Left lung (tissue), 10 donors: ENCODE data around the gene FGF12. TPM values are rescaled to one million over a fixed set of nuclear protein-coding genes. Genes with fewer than 3 reads are reported as not detected.

Experiments used
- ATAC-seq: fragments of 200-7000 bp; cut with Tn5 transposase; one replicate; pipeline ENCODE4 v1.9.1; 2020; ENCODE audit warnings: moderate library complexity
- DNase-seq, 4 donors: peaks; one replicate each; pipeline ENCODE4 v3.0.0-alpha.2; 2013 to 2020
- H3K27ac ChIP-seq, 2 donors: fragments of 200-600 bp; sonication (generic) in 1 of 2; one replicate each; pipeline versions ENCODE4 v1.5.0 to v1.8.0; 2020 to 2021
- H3K27me3 ChIP-seq, 2 donors: fragments of 200-600 bp; sonication (generic) in 1 of 2; one replicate each; pipeline versions ENCODE4 v1.5.0 to v1.8.0; 2020 to 2021
- H3K36me3 ChIP-seq, 2 donors: fragments of 200-600 bp; sonication (generic) in 1 of 2; one replicate each; pipeline versions ENCODE4 v1.5.0 to v1.8.0; 2020 to 2021
- H3K4me1 ChIP-seq, 2 donors: fragments of 200-600 bp; one replicate each; pipeline ENCODE4 v1.8.0; 2021
- H3K4me3 ChIP-seq, 2 donors: fragments of 200-600 bp; sonication (generic) in 1 of 2; one replicate each; pipeline versions ENCODE4 v1.5.0 to v1.8.0; 2020 to 2021; ENCODE audit warnings: mild to moderate bottlenecking in 1 of 2
- H3K9me3 ChIP-seq, 2 donors: fragments of 200-600 bp; sonication (generic) in 1 of 2; one replicate each; pipeline versions ENCODE4 v1.5.0 to v1.8.0; 2020 to 2021
- intact Hi-C, 2 donors: fragments of 100-400 bp; cut with DNase I; formaldehyde crosslinking; loops; one replicate each; pipeline versions ENCODE4 v1.11.2 to v1.14.2; 2022
- polyA plus RNA-seq, 6 donors: library from polyadenylated mRNA; unstranded; fragments of 120-200 nt; gene quantifications; one replicate each; pipeline ENCODE4 v1.2.1, GENCODE V29; 2013; ENCODE audit not compliant: insufficient read length in 6 of 6
- total RNA-seq, 2 donors: library from RNA; stranded (reverse); fragmentation: NEBNext Ultra II Directional; extraction: Animal tissue kit (Norgen Biotek cat#: 25700); gene quantifications; one replicate each; pipeline ENCODE4 v1.2.1, GENCODE V29; 2021
- TF ChIP-seq, protein P1 (sequence below), 2 donors: fragments of 200-600 bp; sonication (generic) in 1 of 2; IDR thresholded peaks; one replicate each; pipeline versions ENCODE4 v1.5.0 to v1.8.0; 2021; ENCODE audit warnings: antibody characterized with exemption in 2 of 2
- donor health status: DM: no; HTN: yes; CAD: no.
- donor health status: DM: no; HTN: no; CAD: no.

Gene FGF12
- total and polyA plus RNA-seq, 8 donors, result 1.0 to 10.2 (median 4.7) TPM

DNA sequence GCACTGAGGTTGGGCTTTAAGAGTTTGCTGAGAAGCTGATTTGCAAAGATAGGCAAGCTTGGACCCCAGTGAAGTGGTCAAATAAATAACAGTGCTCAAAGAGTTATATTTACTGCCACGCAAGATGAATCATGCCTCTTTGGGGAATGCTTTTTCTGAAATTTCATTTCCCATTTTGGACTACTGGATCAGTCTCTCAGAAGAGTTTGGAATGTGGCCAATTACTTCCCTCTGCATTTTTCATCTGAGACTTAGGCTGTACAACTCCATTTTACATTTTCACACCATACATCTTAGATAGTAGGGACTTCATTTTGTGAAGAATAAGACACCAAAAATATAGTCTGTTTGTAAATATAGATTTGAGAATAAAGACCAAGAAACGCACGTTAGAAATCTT is 419.7 kb downstream of the FGF12 start:
- intact Hi-C loops, result no loop called here
- no peak for DNase-seq

DNA sequence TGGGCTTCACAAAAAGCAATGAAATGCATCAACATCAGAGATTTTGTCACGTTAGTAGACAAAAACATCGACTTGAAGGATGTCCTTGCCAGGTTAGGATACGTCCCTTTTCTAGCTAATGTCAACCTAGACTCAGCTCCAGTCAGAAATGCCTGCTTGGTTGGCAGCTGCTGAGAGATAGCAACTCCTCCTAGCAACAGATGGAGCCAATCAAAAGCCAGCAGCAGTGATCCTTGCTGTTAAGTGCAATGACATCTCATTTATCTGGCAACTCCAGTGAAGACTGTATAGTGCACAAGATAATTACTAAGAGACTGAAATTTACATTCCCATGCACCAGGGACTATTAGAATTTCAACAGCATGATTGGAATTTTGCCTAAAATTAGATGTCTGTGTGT is 424.1 kb downstream of the FGF12 start:
- H3K27me3 ChIP-seq, result no peaks in the 10 kb centered on the region
- no peaks in the 10 kb centered on the region for H3K4me1 ChIP-seq
- H3K4me3 ChIP-seq, result no peak overlapping the region
- H3K36me3 ChIP-seq, result no peaks in the 10 kb centered on the region
- intact Hi-C loops, result no loop called here
- H3K27ac ChIP-seq, result no peak overlapping the region
- no peak for ATAC-seq
- no peaks in the 10 kb centered on the region for H3K9me3 ChIP-seq
- no peak for DNase-seq
- TF ChIP-seq, protein P1, sequence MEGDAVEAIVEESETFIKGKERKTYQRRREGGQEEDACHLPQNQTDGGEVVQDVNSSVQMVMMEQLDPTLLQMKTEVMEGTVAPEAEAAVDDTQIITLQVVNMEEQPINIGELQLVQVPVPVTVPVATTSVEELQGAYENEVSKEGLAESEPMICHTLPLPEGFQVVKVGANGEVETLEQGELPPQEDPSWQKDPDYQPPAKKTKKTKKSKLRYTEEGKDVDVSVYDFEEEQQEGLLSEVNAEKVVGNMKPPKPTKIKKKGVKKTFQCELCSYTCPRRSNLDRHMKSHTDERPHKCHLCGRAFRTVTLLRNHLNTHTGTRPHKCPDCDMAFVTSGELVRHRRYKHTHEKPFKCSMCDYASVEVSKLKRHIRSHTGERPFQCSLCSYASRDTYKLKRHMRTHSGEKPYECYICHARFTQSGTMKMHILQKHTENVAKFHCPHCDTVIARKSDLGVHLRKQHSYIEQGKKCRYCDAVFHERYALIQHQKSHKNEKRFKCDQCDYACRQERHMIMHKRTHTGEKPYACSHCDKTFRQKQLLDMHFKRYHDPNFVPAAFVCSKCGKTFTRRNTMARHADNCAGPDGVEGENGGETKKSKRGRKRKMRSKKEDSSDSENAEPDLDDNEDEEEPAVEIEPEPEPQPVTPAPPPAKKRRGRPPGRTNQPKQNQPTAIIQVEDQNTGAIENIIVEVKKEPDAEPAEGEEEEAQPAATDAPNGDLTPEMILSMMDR (IDR thresholded peaks at IDR 0.05), result no peak

More for the DNA sequence above, 419.7 kb downstream of the FGF12 start:
- Histone ChIP-seq H3K4me1 (no peaks in the 10 kb centered on the region), H3K27ac (no peak overlapping the region), H3K9me3 (no peaks in the 10 kb centered on the region), H3K4me3 (no peak overlapping the region), H3K36me3 (no peaks in the 10 kb centered on the region), H3K27me3 (no peaks in the 10 kb centered on the region)
- TF ChIP-seq, protein P1 (IDR thresholded peaks at IDR 0.05), result no peak
- no peak for ATAC-seq

DNA sequence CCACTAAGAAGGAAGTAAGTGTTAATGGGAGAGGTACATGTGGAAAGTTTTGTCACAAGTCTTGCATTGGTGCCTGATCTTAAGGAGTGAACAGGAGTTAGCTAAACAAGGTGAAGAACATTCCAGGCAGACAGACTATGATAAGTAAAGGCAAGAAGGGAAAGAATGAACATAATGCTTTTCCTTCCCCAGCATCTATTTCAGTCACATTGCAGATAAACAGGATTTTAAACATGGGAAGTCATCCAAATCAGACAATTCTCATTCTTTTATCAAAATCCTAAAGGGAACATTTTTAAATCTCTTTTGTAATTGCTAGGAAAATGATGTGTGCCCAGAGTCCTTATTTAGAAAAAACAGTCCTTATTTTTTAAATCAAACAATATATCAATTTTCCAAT is 424.6 kb downstream of the FGF12 start:
- no peak for DNase-seq
- H3K9me3 ChIP-seq, result no peaks in the 10 kb centered on the region
- intact Hi-C loops, result no loop called here
- no peak overlapping the region for H3K27ac ChIP-seq
- no peaks in the 10 kb centered on the region for H3K27me3 ChIP-seq
- no peak overlapping the region for H3K4me3 ChIP-seq
- ATAC-seq, result no peak
- no peaks in the 10 kb centered on the region for H3K4me1 ChIP-seq
- TF ChIP-seq, protein P1 (IDR thresholded peaks at IDR 0.05), result no peak
- no peaks in the 10 kb centered on the region for H3K36me3 ChIP-seq

DNA sequence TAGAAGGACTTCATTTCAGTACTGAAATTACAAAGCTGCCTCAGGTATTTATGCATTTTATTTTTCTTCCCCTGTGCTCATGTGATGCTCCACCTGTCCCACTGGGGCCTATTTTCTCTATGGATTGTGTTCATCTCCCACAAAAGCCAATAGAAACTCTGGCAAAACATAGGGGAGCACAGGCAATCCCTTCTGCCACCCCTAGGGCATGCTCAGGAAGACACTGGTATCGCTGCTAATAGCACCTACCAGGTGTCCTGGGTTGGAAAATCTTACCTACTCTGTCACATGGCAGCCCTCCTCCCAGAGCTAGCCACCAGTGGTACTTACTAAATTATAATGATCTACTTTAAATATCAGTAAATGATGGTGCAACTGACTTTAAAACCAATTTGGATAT is 427.4 kb downstream of the FGF12 start:
- Histone ChIP-seq H3K4me3 (no peak overlapping the region), H3K36me3 (no peaks in the 10 kb centered on the region), H3K27ac (no peak overlapping the region), H3K27me3 (no peaks in the 10 kb centered on the region), H3K9me3 (no peaks in the 10 kb centered on the region), H3K4me1 (no peaks in the 10 kb centered on the region)
- intact Hi-C loops, result no loop called here
- ATAC-seq (no peak), DNase-seq (no peak)
- TF ChIP-seq, protein P1 (IDR thresholded peaks at IDR 0.05), result no peak

DNA sequence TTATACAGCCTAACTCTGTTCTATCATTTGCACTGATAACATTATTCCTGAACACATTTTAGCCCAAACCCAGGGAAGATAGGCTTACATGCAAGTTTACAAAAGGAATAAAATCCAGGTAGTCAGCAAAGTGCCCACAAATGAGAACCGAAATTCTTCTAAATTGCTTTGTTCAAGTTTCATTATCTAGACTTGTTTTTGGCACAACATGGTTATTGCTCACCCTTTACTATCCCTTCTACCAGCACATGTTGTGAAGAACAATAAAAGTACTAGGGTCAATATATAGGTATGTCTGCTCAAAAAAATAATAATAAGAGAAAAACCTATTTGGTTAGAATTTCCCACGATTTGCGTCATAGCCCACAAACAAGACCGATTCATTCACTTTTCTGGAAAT is 430.5 kb downstream of the FGF12 start:
- intact Hi-C loops, result no loop called here
- no peaks in the 10 kb centered on the region for H3K9me3 ChIP-seq
- no peak for ATAC-seq
- TF ChIP-seq, protein P1 (IDR thresholded peaks at IDR 0.05), result no peak
- H3K27me3 ChIP-seq, result no peaks in the 10 kb centered on the region
- H3K27ac ChIP-seq, result no peak overlapping the region
- no peak overlapping the region for H3K4me3 ChIP-seq
- H3K36me3 ChIP-seq, result no peaks in the 10 kb centered on the region
- no peaks in the 10 kb centered on the region for H3K4me1 ChIP-seq
- no peak for DNase-seq
